Fibroblast of skin of back (primary cell): ENCODE data around the gene GM2A. TPM values are rescaled to one million over a fixed set of nuclear protein-coding genes. Genes with fewer than 3 reads are reported as not detected.

Experiments
- DNase-seq: peaks from one replicate; pipeline ENCODE4 v3.0.0-alpha.2; 2013
- polyA plus RNA-seq, 2 experiments: library from polyadenylated mRNA; unstranded; fragments of 120-200 nt; gene quantifications; one replicate each; pipeline ENCODE4 v1.2.1, GENCODE V29; 2013; ENCODE audit not compliant: insufficient read length in 2 of 2

GM2A gene
- polyA plus RNA-seq (2013, experiment 1 of 2; ENCODE audit: insufficient read length): 12.8 TPM
- polyA plus RNA-seq (2013, experiment 2 of 2; ENCODE audit: insufficient read length): 13.5 TPM

- peak; percentile 99 for DNase-seq
These were observed at the start of gene GM2A for GRCh38 chr5:151252762-151253604. GM2A (plus strand) TSS chr5:151253185; CDS start chr5:151253217, 32 bp downstream.

DNA sequence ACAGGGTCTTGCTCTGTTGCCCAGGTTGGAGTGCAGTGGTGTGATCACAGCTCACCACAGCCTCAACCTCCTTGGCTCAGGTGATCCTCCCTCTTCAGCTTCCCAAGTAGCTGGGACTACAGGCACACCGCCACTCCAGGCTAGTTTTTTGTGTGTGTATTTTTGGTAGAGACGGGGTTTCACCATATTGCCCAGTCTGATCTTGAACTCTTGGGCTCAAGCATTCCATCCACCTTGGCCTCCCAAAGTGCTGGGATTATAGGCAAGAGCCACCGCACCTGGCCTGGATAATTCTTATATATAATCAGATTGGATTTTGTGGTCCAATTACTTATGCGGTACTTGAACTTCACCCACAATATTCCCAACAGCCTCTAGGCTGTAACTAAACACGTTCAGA lies 48.9 kb upstream of the GM2A start:
- DNase-seq: no peak

GRCh38 chr5:151205411-151205810 lies 47.6 kb upstream of the GM2A start:
- no peak for DNase-seq

- no peak for DNase-seq
These were observed 44.5 kb upstream of the GM2A start for GRCh38 chr5:151208481-151208914.

- DNase-seq: no peak
These were observed 40.6 kb upstream of the GM2A start for GRCh38 chr5:151212406-151212798.

DNA sequence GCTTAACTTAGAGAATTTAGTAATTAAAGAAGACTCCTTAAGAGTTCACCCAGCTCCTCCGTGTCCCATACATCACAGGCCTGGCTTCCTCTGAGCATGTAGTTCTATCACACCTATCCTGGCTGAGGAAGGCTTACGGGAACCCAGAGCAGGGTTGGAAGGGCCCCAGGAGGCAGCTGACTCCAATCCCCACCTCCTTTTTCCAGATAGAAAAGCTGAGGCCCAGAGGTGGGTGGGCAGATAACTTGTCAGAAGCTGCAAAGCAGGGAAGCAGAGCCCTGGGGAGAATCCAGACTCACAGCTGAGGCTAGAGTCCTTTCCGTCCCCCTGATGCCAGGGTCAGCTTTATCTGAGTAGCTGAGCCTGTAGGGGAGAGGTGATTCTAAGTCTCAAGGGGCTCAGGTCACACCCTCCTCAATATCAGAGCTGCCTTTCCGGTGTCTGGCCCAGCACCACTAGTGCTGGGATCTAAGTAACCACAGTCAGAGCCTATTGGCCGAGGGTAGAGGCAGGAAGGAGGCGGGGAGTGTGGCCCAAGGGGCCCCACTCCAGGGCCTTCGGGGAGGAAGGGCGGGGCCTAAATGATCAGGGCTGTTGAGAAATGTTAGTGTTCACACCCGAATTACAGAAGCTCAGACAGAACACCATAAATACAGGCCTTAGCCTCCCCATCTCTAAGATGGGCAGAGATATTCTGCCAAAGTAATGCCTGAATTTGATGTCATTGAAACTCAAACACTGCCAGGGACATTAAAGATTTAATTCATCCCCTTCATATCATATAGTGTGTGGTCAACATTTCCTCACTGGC lies 39.0 kb upstream of the GM2A start:
- peak; percentile 27 for DNase-seq

GRCh38 chr5:151214614-151215545 lies 38.1 kb upstream of the GM2A start:
- DNase-seq: no peak

GRCh38 chr5:151215546-151215880 lies 37.5 kb upstream of the GM2A start:
- DNase-seq: no peak

- DNase-seq: no peak
These were observed 36.2 kb upstream of the GM2A start for GRCh38 chr5:151216781-151217180.

- DNase-seq: no peak
These were observed 34.8 kb upstream of the GM2A start for GRCh38 chr5:151218177-151218576.

GRCh38 chr5:151219138-151219537 lies 33.8 kb upstream of the GM2A start:
- no peak for DNase-seq

DNA sequence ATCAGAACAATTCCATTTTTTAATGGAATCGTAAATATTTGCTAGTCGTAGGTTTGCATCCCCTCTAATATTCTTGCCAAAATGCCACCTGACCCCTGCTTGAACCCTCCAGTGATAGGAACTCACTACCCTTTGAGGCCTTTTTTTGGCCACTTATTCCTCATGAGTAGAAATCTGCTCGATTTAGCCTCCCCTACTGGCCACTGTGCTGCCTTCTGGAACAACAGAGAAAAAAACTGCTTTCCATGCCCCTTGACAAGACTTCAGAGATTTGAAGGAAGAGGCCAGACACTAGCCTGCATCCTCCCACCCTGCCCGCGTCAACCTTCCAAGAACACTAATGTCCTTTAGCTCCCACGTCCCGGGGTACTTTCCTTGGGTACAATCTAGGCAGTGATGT lies 33.2 kb upstream of the GM2A start:
- DNase-seq: no peak

DNA sequence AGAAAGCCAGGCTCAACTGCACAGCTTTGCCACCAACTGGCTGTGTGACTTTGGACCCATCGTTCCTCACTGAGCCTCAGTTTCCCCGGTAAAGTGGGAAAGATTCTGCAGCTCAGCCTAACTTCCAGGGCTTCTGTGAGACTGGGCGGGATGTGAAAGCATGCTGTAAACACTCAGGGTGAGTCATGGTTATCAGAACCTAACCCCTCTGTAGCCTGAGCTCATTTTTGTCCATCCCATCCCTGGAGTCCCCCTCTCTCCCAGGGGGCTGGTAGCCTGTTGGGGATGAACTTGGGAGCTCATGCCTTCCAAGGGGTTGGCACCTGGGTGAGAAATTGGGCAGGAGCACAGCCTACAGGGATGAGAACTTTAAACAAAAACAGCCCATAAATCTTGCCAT lies 31.4 kb upstream of the GM2A start:
- no peak for DNase-seq

DNA sequence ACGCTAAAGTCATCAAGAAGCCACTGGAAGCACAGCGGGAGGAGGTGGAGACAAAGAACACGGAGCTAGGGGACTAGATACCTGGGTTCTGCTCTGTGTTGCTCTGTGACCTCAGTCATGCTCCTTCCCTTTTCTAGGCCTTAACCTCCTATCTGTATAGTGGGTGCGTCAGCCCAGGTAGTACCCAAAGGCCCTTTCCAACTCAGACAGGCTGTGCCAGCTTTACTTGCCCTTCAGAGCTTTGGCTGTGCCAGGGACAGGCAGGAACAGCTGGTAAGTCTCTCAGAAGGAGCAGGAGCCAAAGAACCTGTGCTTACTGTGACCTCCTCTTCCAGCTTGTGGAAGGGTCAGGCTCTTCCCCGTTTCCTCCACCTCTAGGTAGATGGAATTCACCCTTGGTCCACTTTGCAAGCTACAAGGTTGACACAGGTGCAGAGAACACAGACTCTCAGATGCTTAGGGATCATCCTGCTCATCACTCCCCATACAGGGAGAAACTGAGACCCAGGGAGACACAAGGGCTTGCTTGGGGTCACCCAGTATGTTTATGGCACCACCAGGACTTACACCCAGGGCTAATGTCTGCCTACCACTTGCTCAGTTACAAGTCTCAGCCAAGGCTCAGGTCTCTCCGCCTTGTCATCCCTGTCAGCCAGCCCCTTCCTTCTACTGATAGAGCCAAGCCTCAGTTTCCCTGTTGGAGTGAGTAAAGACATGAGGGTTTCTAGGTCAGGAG lies 30.8 kb upstream of the GM2A start:
- DNase-seq: no peak

- no peak for DNase-seq
These were observed 30.1 kb upstream of the GM2A start for GRCh38 chr5:151222790-151223446.

- peak; percentile 70 for DNase-seq
These were observed 29.3 kb upstream of the GM2A start, which contains the start of gene CCDC69 for GRCh38 chr5:151223447-151224264. CCDC69 (minus strand) TSS chr5:151224092; CDS start chr5:151223970, 122 bp downstream.

DNA sequence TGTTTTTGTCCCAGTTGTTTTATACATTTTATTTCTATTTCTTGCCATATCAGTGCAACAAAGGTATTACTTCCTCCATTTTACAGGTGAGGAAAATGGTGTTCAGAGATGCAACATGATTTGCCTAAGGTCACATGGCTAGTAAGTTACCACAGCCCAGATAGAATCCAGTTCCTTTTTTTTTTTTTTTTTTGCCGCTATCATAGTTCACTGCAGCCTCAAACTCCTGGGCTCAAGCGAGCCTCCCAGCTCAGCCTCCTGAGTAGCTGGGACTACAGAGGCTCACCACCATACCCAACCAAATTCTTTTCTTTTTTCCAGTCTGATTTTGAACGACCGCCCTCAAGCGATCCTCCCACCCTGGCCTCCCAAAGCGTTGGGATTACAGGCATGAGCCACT lies 28.6 kb upstream of the GM2A start:
- DNase-seq: no peak

GRCh38 chr5:151225071-151225470 lies 27.9 kb upstream of the GM2A start:
- DNase-seq: no peak

- no peak for DNase-seq
These were observed 27.5 kb upstream of the GM2A start for GRCh38 chr5:151225475-151225874.

DNA sequence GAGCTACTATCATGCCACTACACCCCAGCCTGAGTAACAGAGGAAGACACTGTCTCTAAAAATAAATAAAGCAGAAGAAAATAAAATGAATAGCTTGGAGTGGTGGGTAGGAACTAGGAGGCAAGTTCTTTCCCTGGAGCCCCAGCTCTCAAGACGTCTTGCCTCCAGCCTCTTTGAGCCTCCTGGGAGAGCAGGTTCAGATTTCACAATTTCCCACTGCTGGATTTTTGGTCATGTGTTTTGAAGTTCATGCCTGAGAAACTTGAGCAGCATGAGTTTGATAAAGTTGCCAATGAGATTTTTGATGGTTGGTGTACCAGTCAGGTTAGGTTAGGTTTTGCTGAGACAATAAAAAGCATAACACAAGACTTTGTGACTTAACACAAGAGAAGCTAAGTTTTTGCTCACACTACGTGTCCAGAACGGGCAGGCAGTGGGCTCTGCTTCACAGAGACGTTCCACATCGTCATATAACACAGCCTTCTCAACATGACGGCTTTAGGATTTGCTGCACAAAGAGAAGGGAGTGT lies 25.0 kb upstream of the GM2A start:
- no peak for DNase-seq
